Spleen (tissue), 11 donors: ENCODE results near the gene VWC2. TPM values are rescaled to one million over a fixed set of nuclear protein-coding genes. Genes with fewer than 3 reads are reported as not detected.

ENCODE experiments used
- DNase-seq: peaks from one replicate; pipeline ENCODE4 v3.0.0-alpha.2; 2020
- H3K27ac ChIP-seq, 8 donors: fragments of 200-600 bp; sonication (generic) in 7 of 8; 1 replicate in 4 of 8; 2 replicates in 4 of 8; pipeline versions ENCODE4 v1.5.0 to v1.8.0; 2016 to 2021; ENCODE audit warnings: inconsistent platforms in 4 of 8, mild to moderate bottlenecking in 4 of 8, moderate library complexity in 1 of 8
- H3K27me3 ChIP-seq, 7 donors: fragments of 200-600 bp; sonication (generic) in 6 of 7; replicated peaks in 1 of 7; 1 replicate in 4 of 7; 2 replicates in 3 of 7; pipeline versions ENCODE4 v1.5.0 to v1.8.0; 2016 to 2021; ENCODE audit warnings: inconsistent platforms in 3 of 7, mild to moderate bottlenecking in 1 of 7
- H3K36me3 ChIP-seq, 6 donors: fragments of 200-600 bp; sonication (generic) in 5 of 6; 1 replicate in 4 of 6; 2 replicates in 2 of 6; pipeline versions ENCODE4 v1.5.0 to v1.8.0; 2016 to 2021; ENCODE audit warnings: inconsistent platforms in 2 of 6
- H3K4me1 ChIP-seq, 6 donors: fragments of 200-600 bp; sonication (generic) in 5 of 6; 1 replicate in 3 of 6; 2 replicates in 3 of 6; pipeline versions ENCODE4 v1.5.0 to v1.8.0; 2016 to 2021; ENCODE audit warnings: inconsistent platforms in 3 of 6
- H3K4me3 ChIP-seq, 8 donors: fragments of 200-600 bp; sonication (generic) in 7 of 8; 1 replicate in 4 of 8; 2 replicates in 4 of 8; pipeline versions ENCODE4 v1.5.0 to v1.8.0; 2016 to 2021; ENCODE audit warnings: inconsistent platforms in 4 of 8, mild to moderate bottlenecking in 4 of 8, moderate library complexity in 2 of 8
- H3K9me3 ChIP-seq, 8 donors: fragments of 200-600 bp; sonication (generic) in 7 of 8; 1 replicate in 4 of 8; 2 replicates in 4 of 8; pipeline versions ENCODE4 v1.5.0 to v1.8.0; 2016 to 2021; ENCODE audit warnings: inconsistent platforms in 4 of 8
- CTCF ChIP-seq, 11 experiments: fragments of 200-600 bp in 7 of 11; fragments of 450-650 bp in 4 of 11; sonication (generic) in 4 of 11; IDR thresholded peaks in 8 of 11; conservative IDR thresholded peaks in 3 of 11; 1 replicate in 7 of 11; 2 replicates in 4 of 11; pipeline versions ENCODE4 v1.4.0 to v1.8.0; 2016 to 2021; ENCODE audit warnings: antibody characterized with exemption in 11 of 11, inconsistent platforms in 4 of 11, mild to moderate bottlenecking in 1 of 11
- POLR2A ChIP-seq, 3 donors: fragments of 450-650 bp; IDR thresholded peaks; one replicate each; pipeline ENCODE4 v1.5.1; 2017; ENCODE audit warnings: antibody characterized with exemption in 3 of 3, mild to moderate bottlenecking in 1 of 3
- POLR2AphosphoS5 ChIP-seq, 3 donors: sonication (generic); formaldehyde crosslinking; IDR thresholded peaks; one replicate each; pipeline ENCODE4 v1.5.1; 2017; ENCODE audit warnings: antibody characterized with exemption in 3 of 3
- WGBS, 5 donors: extraction: QIAGEN DNeasy Blood & Tissue Kit in 3 of 5; methylation state at CpG; one replicate each; pipeline versions ENCODE4 v1.1.5 to v1.1.7; 2013 to 2018; 5-methylcytosine and 5-hydroxymethylcytosine counted together
- intact Hi-C: fragments of 100-400 bp; cut with DNase I; formaldehyde crosslinking; loops from one replicate; pipeline ENCODE4 v1.15.0; 2023; ENCODE audit warnings: low total_unique reads
- polyA plus RNA-seq, 3 donors: library from polyadenylated mRNA; stranded (reverse); fragments of 200-250 nt; gene quantifications; one replicate each; pipeline ENCODE4 v1.2.1, GENCODE V29; 2013
- total RNA-seq, 7 donors: library from RNA; depleted of rRNA in 3 of 7; stranded (reverse); fragments of >200 nt in 3 of 7; fragmentation: NEBNext Ultra II Directional in 4 of 7; extraction: Animal tissue kit (Norgen Biotek cat#: 25700) in 4 of 7; gene quantifications; one replicate each; pipeline versions ENCODE4 v1.1.0 to v1.2.1, GENCODE V29; 2016 to 2021
- donor health status: healthy with polysubstance abuse.
- donor health status: DM: no; HTN: no; CAD: no; lungs with moderate emphysema.
- donor health status: DM: no; HTN: no; CAD: no.
- donor health status: Bipolar disorder and iron deficiency.
- donor health status: healthy.
- donor health status: DM: no; HTN: no; CAD: no.
- donor health status: DM: yes; HTN: yes; CAD: no.

VWC2 gene
- total and polyA plus RNA-seq, 10 donors, result under 0.01 to 0.11 (median 0.07) TPM; not detected in 7

- intact Hi-C loops, result no loop called here
- Histone ChIP-seq H3K27ac (no peak overlapping the region), H3K9me3 (no peaks in the 10 kb centered on the region), H3K36me3 (no peaks in the 10 kb centered on the region), H3K27me3 (no peaks in the 10 kb centered on the region), H3K4me1 (no peaks in the 10 kb centered on the region), H3K4me3 (no peak overlapping the region)
- no peak for TF ChIP-seq POLR2A (IDR thresholded peaks at IDR 0.05)
- no peak for TF ChIP-seq CTCF (IDR thresholded peaks at IDR 0.05 in 8 of 11, conservative IDR thresholded peaks at IDR 0.05 in 3 of 11)
- no peak for TF ChIP-seq POLR2AphosphoS5 (IDR thresholded peaks at IDR 0.05)
- no peak for DNase-seq
- 63 to 86% (median 82%) methylated on average over 1 of the region's 1 CpG for WGBS, 5 donors
Measured at GRCh38 chr7:49817279-49817678, 43.8 kb downstream of the VWC2 start.

GRCh38 chr7:49821181-49821580 is 47.7 kb downstream of the VWC2 start:
- H3K36me3 ChIP-seq, result no peaks in the 10 kb centered on the region
- no peak overlapping the region for H3K4me3 ChIP-seq
- intact Hi-C loops, result no loop called here
- peaks cover 0 to 16% (median 9%) of the 10 kb centered on the region in 8 donors for H3K9me3 ChIP-seq
- H3K27ac ChIP-seq, result no peak overlapping the region
- no peaks in the 10 kb centered on the region for H3K4me1 ChIP-seq
- H3K27me3 ChIP-seq, result no peaks in the 10 kb centered on the region
- no peak for DNase-seq
- TF ChIP-seq POLR2A (IDR thresholded peaks at IDR 0.05) (no peak), POLR2AphosphoS5 (IDR thresholded peaks at IDR 0.05) (no peak), CTCF (IDR thresholded peaks at IDR 0.05 in 8 of 11, conservative IDR thresholded peaks at IDR 0.05 in 3 of 11) (no peak)

GRCh38 chr7:49822856-49823255 is 49.4 kb downstream of the VWC2 start:
- H3K9me3 ChIP-seq, result peaks cover 0 to 16% (median 9%) of the 10 kb centered on the region in 8 donors
- no peak overlapping the region for H3K4me3 ChIP-seq
- TF ChIP-seq CTCF (IDR thresholded peaks at IDR 0.05 in 8 of 11, conservative IDR thresholded peaks at IDR 0.05 in 3 of 11) (no peak), POLR2AphosphoS5 (IDR thresholded peaks at IDR 0.05) (no peak), POLR2A (IDR thresholded peaks at IDR 0.05) (no peak)
- WGBS, 5 donors, result 72 to 77% (median 73%) methylated on average over 5 of the region's 5 CpGs
- H3K27me3 ChIP-seq, result no peaks in the 10 kb centered on the region
- no peak for DNase-seq
- no peaks in the 10 kb centered on the region for H3K4me1 ChIP-seq
- no peaks in the 10 kb centered on the region for H3K36me3 ChIP-seq
- intact Hi-C loops, result no loop called here
- H3K27ac ChIP-seq, result no peak overlapping the region

GRCh38 chr7:49823566-49823965 is 50.1 kb downstream of the VWC2 start:
- WGBS, 5 donors, result 83 to 89% (median 86%) methylated on average over 3 of the region's 3 CpGs

More at GRCh38 chr7:49823566-49823965, 50.1 kb downstream of the VWC2 start:
- no peaks in the 10 kb centered on the region for H3K4me1 ChIP-seq
- TF ChIP-seq CTCF (IDR thresholded peaks at IDR 0.05 in 8 of 11, conservative IDR thresholded peaks at IDR 0.05 in 3 of 11), result no peak
- no peak for TF ChIP-seq POLR2A (IDR thresholded peaks at IDR 0.05)
- no peak for TF ChIP-seq POLR2AphosphoS5 (IDR thresholded peaks at IDR 0.05)
- no peak overlapping the region for H3K27ac ChIP-seq
- H3K36me3 ChIP-seq, result no peaks in the 10 kb centered on the region
- no peak overlapping the region for H3K4me3 ChIP-seq
- intact Hi-C loops, result no loop called here
- H3K27me3 ChIP-seq, result no peaks in the 10 kb centered on the region
- H3K9me3 ChIP-seq, result peaks cover 0 to 16% (median 9%) of the 10 kb centered on the region in 8 donors
- no peak for DNase-seq
